ENCODE measurements around the gene P2RY6.

GRCh38 chr11:73263640-73264039 lies 8.5 kb upstream of the P2RY6 start:
- TF ChIP-seq CTCF (IDR thresholded peaks at IDR 0.05 in 4 of 5, conservative IDR thresholded peaks at IDR 0.05 in 1 of 5) (no peak), POLR2A (IDR thresholded peaks at IDR 0.05) (no peak)
